Activated naive CD4-positive, alpha-beta T cell treated with anti-CD3 and anti-CD28 coated beads, Interleukin-2, amount 50 U/mL, for 16 hours (primary cell): Measurements from ENCODE around the gene LGALS7B.
"Not testable (repeated sequence)": the region's sequence is repeated elsewhere in the genome, so short reads cannot be mapped to it uniquely, and the experiment has no call there.

Experiments
- DNase-seq: peaks from one replicate; pipeline ENCODE4 v3.0.0-alpha.2; 2020

The LGALS7B gene

GRCh38 chr19:38797781-38798180 is 8.8 kb downstream of the LGALS7B start:
- DNase-seq, result not testable (repeated sequence)

- DNase-seq, result no peak
These were observed 10.1 kb downstream of the LGALS7B start for GRCh38 chr19:38799104-38799503.

GRCh38 chr19:38800577-38801347 is 11.8 kb downstream of the LGALS7B start:
- DNase-seq, result no peak

- DNase-seq, result no peak
These were observed 12.5 kb downstream of the LGALS7B start for GRCh38 chr19:38801359-38802095.

DNA sequence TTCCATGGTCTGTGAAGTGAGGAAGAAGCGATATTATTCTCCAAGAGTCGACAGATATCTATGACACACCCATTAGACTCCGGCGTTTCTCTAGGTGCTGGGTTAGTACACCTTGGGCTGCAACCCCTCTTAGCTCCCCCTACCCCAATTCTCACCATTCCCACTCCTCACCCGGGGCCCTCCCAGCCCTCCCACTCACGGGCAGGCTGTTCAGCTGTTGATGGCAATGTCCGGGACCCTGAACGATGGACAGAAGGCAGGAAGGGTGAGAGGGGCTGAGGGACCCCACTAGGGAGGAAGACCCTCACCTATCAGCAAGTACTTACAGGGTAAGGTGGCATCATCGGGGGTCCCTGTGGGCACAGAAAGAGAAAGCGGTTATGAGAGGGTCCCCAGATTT is 14.5 kb downstream of the LGALS7B start:
- no peak for DNase-seq

- DNase-seq, result no peak
These were observed 16.2 kb downstream of the LGALS7B start for GRCh38 chr19:38805180-38805579.

DNA sequence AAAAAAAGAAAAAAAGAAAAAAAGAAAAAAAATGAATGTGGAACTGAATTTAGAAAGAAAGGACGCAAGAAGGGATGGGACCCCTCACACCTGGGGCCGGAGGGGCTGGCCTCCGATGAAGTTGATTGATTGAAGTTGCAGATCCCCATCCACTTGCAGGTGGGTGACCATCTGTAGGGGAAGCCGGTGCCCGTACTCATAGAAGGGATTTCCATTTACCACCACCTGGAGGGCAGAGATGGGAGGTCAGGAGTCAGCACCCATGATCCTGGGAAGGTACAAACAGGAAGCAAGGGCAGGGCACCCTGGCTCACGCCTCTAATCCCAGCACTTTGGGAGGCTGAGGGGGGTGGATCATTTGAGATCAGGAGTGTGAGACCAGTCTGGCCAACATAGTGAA is 17.4 kb downstream of the LGALS7B start:
- no peak for DNase-seq

- DNase-seq, result not testable (repeated sequence)
These were observed 18.5 kb downstream of the LGALS7B start for GRCh38 chr19:38807374-38808098.

DNA sequence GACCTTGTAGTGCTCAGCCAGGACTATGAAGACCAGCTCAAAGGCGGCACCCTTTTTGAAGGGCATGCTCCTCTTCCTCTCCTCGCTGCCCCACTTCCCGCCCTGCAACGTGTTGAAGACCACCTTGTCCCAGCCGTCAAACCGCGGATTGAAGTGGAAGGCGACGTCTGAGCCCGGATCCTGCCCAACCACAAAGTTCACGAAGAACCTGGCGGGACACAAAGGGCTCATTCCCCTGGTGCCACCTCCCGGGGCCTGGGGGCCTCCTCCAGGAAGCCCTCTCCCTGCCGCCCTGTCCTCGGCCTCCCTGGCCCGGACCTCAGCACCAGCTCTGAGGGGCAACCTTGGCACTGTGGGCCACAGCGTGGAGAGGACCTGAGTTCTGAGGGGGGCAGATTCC is 19.7 kb downstream of the LGALS7B start:
- DNase-seq, result no peak

DNA sequence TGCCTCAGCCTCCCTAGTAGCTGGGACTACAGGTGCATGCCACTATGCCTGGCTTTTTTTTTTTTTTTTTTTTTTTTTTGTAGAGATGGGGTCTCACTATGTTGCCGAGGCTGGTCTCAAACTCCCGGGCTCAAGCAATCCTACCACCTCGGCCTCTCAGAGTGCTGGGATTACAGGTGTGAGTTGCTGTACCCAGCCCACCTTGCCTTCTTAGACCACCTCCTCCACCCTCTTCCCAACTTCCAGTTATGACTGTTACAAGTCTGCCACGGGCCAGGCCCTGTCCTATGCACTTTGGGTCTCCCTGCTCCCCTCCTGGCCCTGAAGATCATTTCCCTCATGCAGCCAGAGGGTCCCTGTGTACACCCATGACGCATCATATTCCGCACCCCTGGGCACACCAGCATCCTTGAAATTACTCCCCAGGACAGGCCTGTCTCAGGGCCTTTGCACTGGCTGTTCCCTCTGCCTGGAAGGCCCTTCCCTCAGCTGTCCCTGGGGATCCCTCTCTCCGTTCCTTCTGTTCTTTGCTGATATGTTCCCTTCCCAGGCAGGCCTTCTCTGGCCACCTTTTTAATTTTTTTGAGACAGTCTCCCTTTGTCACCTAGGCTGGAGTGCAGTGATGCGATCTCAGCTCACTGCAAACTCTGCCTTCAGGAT is 20.7 kb downstream of the LGALS7B start:
- DNase-seq, result no peak

DNA sequence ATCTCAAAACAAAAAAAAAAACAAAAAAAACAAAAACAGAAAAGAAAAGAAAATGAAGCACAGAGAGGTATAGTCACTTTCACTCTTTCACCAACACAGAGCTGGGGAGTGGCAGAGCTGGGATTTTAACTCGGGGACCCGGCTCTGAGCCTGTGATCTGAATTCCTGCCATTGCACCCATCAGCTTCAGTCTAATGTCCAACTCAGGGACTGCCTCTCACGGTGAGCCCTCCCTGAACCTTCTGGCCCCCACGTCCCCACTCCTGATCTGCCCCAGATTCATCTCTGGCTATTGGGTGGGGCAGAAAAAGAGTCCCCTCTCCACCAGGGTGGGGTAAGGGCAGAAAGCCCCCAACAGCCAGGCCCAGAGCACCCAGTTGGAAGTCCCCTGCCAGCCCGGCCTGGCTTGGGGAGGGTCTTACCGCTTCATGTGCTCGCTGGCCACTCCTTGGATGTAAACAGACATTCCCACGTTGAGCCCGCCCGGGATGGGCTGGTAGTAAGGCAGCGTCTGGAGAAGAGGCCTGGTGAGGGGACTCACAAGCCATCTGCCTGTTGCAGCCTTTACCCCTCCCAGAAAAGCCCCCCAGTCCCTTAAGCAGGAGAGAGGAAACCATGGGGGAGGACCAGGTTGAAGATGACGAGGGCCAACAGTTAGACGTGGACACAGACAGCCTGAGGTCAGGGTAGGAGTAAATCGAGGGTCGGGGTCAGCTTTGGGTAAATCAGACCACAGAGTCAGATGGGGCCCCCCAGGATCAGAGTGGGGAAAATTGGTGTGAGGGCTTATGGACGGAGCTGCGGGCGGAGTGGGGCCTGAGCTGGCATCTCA is 23.2 kb downstream of the LGALS7B start:
- no peak for DNase-seq

GRCh38 chr19:38812841-38813320 is 23.9 kb downstream of the LGALS7B start, which contains the start of gene LGALS4:
TSS of gene LGALS4 (minus strand) at chr19:38812945. CDS start at chr19:38812886, 59 bp downstream.
- DNase-seq, result no peak

DNA sequence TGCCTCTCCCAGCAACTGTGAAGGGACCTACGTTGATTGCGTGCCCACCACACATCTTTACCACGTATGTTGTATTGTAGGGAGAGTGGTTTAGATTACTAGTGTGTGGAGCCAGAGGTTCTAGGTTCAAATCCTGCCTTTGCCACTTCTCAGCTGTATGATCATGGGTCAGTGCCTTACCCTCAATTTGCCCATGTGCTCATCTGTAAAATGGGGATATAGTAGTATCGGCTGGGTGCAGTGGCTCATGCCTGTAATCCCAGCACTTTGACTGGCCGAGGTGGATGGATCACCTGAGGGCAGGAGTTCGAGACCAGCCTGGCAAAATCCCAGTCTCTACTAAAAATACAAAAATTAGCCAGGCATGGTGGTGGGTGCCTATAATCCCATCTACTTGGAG is 24.3 kb downstream of the LGALS7B start:
- no peak for DNase-seq

DNA sequence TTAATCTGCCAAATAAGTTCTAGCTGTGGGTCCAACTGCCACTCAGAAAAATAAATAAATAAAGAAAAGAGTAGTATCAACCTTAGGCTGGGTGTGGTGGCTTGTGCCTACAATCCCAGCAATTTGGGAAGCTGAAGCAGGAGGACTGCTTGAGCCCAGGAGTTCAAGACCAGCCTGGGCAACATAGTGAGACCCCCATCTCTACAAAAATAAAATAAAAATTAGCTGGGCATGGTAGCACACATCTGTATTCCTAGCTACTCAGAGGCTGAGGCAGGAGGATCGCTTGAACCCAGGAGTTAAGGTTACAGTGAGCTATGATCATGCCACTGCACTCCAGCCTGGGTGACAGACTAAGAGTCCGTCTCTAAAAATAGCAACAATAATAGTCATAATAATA is 24.9 kb downstream of the LGALS7B start:
- not testable (repeated sequence) for DNase-seq

DNA sequence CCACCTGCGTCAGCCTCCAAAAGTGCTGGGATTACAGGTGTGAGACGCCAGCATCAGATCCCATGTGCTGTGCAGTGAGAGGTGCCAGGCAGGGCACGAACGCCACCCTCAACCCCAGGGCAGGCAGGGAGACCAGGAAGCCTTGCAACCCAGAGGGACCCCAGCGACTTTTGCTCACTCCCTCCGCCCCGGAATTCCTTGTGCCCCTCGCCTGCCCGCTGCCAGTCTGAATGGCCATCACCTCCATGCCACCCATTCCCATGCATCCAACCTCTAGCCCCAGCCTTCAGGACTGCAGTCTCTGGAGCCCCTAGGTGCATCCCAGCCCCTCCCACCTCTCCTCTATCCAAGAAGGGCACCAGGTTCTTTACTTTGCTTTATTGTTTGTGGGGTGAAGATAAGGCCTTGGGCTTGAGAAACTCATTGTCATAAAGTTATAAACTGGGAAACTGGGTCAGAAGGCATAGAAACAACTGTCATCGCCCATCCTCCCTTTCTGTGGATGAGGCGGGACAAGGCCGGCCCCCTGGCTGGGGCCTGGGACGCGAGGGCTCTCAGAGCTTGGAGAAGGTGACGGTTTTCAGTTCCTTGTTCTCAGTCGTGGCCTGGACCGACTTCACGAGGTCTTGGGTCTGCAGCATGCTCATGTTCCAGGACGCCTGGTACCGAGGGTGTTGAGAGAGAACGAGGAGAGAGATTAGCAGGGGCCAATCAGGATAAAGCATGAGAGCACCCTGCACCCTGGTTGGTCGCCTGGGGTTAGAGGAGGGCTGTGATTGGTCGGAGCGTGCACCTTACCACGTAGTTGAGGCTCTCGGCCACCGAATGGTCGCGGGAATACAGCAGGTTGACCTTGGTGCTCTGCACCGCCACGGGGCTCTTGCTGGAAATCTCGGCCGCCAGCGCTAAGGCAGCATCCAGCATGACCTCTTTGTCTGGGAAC is 26.3 kb downstream of the LGALS7B start:
- no peak for DNase-seq

DNA sequence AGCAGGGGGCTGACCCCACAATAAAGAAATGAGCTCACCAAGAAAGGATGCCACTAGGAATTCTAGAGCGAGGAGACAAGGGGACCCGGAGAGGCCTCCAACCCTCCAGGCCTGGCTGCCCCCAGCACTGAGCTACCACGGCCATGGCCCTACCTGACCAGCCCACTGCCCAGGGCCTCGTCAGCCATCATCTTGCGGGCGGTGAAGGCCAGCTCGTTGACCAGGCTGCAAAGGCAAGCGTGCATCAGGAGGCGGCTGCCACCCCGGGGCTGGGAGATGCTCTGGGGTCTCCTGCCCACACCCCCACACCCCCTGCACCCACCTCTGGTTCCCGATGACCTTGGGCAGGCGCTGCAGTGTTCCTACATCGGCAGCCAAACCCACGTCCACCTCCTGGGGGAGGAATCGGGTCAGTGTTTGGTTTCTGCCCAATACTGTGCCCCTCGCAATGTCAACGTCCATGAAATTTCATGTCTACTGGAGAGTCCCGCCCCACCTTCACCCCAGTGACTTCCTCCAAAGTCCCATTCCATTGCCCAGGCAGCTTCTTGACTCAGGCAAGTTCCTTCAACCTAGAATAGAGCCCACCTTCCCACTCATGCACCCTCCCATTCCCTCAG is 27.2 kb downstream of the LGALS7B start:
- DNase-seq, result no peak

DNA sequence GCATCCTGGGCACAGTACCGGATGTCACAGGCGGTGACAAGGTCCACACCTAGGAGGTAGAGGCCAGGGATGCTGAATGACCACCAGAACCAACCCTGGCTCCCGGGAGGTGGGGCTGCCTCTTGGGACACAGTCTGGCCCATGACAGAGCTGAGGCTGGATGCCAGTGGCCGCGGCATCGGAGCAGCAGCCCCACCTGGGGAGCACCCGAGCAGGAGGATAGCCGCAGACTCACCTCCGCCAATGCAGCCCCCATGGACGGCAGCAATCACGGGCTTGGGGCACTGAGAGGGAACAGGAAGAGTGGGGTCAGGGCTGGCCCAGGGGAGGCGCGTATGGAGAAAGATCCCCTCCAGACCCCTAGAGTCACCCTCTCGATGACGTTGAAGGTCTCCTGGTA is 28.1 kb downstream of the LGALS7B start:
- no peak for DNase-seq

DNA sequence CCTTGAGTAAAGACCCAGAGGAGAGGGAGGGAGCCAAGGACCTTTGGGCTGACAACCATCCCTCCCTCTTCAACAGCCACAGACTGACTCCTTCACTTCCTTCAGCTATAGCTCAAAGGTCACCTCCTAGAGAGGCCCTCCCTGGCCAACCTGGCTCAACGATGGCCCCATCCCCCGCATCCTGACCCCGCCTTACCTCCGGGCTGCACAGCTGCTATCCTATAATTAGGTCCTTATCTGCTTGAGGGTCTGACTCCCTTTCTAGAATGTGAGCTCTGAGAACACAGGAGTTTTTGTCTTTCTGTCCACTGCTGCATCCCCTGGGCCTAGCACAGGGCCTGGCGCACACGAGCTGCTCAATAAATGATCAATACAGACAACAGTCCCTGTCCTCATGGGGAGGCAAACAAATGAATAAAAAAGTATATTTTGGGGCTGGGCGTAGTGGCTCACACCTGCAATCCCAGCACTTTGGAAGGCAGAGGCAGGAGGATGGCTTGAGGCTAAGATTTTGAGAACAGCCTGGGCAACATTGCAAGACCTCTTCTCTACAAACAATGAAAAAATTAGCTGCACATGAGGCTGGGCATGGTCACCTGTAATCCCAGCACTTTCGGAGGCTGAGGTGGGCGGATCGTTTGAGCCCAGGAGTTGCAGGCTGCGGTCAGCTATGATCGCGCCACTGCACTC is 30.4 kb downstream of the LGALS7B start:
- no peak for DNase-seq

- DNase-seq, result not testable (repeated sequence)
These were observed 32.3 kb downstream of the LGALS7B start for GRCh38 chr19:38821230-38821825.
